PFSK-1 (cell line): ENCODE data around the gene RPS24.

ENCODE experiments used
- POLR2AphosphoS5 ChIP-seq: IDR thresholded peaks from 2 replicates; pipeline ENCODE4 v1.6.1; 2012; ENCODE audit warnings: low read depth, mild to moderate bottlenecking, control low read depth, low read length, moderate library complexity
- TAF1 ChIP-seq: IDR thresholded peaks from 2 replicates; pipeline ENCODE4 v1.6.1; 2012; ENCODE audit warnings: low read length, control low read depth, borderline replicate concordance; ENCODE audit not compliant: insufficient read depth

DNA sequence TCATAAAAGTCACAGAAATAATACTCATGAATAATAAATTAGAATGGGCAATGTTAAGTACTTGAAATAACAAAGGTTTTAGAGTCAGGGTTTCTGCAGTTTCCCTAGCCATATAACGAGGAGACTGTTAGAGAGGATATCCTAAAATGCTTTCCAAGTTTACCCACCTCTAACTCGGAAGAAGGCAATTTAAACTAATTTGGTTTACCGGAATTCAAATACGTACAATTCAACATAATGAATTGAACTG lies 351 bp upstream of the RPS24 start:
- no peak for TF ChIP-seq TAF1
- TF ChIP-seq POLR2AphosphoS5, result no peak
